Measurements from ENCODE around the gene ZNF35.

The ZNF35 gene

DNA sequence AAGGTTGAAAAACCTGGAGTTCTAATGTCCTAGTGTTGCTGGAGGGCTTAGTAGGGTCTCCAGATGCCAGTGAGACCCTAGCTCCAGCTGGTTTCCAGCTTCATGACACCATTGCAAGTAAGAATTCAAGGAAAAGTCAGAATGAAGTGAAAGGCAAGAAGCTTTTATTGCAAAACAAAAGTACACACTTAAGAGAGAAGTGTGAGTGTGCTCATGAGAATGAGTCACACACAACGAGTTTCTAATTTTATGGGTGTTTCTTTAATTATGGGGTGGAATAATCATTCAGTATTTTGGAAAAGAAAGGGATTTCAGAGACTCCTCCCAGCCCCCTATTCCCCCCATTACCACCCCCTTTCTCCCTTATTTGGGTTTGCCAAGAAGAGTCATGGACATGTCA, 39.4 kb downstream of the ZNF35 start:
- DNase-seq, result no peak
